Left kidney (tissue), 2 donors: ENCODE results near the gene TAAR9. TPM values are rescaled to one million over a fixed set of nuclear protein-coding genes. Genes with fewer than 3 reads are reported as not detected.
"Not testable (repeated sequence)": the region's sequence is repeated elsewhere in the genome, so short reads cannot be mapped to it uniquely, and the experiment has no call there.

Experiments
- DNase-seq: peaks from one replicate; pipeline ENCODE4 v3.0.0-alpha.2; 2013
- polyA plus RNA-seq: library from polyadenylated mRNA; unstranded; fragments of 120-200 nt; gene quantifications from one replicate; pipeline ENCODE4 v1.2.1, GENCODE V29; 2013; ENCODE audit not compliant: insufficient read length

The TAAR9 gene
- polyA plus RNA-seq, 1 donor: not detected

DNA sequence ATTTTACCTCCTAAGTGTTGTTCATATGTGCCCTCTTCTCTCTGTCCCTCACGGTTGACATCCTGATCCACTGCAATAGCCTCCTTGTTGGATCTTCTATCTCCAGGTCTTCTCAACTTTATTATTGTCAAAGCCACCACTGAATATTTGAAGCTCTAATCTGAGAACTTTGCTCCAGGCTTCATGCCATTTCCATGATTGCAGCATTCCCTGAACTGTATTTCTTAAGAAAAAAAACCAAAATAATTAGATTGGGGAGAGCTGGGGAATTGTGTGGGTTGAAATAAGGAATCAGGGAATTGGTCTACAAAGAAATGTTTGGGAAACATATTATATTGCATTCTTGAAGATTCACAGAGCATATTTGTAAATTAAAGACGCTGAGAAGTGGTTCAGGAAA, 22.7 kb upstream of the TAAR9 start:
- no peak for DNase-seq

DNA sequence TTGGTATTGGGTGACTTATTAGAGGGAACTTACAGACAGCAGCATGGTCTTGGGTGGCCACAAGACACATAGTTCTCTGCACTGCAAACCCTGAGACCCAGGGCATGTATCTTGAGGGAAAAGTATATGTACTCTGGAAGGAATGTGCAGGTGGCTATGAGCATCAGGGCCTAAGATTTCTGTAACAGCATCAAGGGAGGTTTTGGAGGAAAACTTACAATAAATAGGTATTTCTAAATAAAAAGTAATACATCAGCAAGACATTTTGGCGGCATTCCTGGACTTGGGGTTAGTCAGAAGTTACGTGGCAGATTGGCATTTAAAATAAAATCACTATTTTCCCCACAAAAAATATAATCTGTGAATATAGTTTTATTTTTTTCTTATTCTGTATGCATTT, 17.1 kb upstream of the TAAR9 start:
- no peak for DNase-seq

DNA sequence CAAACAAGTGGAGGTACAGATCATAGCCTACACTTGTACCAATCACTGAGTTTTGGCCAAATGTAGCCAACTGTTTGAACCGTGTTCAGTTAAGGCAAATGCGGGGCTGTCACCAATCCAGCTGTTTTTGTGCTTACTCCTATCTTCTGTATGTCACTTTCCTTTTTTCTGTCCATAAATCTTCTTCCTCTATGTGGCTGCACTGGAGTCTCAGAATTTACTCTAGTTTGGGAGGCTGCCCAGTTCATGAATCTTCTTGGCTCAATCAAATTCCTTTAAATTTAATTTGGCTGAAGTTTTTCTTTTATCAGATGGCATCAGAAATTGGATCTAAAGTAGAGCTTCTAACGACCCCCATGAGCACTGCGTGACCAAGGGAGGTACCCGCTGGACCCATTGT, 13.4 kb upstream of the TAAR9 start:
- no peak for DNase-seq

DNA sequence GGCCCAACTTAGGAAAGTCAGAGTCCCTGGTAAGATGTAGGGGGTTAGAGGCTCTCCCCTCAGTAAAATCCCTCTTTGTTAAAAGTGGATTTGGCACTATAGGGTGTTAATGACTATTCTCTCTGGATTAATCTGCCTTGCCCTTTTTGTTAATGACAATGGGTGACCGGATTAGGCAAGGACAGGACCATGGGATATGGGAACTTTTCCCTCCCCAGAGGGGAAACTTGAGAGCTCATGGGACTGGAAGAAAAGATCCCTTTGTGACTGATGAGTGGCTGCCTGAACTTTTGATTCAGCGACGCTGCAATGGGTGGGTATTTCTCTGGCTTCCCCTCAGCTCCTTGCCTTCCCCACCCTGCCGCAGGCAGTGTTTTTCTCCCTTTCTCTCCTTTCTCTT, 12.2 kb upstream of the TAAR9 start:
- DNase-seq: no peak

DNA sequence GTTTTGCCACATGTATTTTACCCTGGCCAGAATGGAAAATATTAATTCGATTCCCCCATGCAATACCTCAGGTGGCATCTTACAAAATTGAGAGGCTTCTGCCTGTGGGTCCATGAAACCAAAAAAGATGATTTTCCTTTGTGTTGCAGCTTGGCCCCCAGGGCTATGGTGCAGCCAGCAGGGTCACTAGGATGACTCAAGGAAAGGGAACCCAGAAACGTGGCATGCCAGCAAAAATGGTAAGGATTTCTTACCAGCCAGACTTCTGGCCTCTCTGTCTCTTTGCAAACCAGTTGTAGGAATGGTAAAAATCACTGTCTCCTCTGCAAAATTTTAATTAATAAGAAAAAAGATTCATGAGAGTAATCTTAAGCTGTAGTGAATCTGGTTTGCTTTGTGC, 11.6 kb upstream of the TAAR9 start:
- DNase-seq: no peak

DNA sequence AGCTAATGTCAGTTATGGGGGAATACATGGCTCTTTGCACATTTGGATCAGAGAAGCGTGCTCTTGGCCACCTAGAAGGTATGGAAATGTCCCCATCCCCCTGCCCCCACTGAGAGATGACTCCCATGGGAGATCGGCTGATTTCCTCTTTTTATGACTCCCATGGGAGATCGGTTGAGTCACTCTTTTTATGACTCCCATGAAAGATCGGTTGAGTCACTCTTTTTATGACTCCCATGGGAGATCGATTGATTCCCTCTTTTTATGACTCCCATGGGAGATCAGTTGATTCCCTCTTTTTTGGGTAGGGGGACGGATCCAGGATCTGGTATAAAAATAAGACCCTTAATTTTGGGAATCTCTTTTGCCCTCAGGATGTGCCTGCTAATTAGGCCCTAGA, 10.3 kb upstream of the TAAR9 start:
- no peak for DNase-seq

DNA sequence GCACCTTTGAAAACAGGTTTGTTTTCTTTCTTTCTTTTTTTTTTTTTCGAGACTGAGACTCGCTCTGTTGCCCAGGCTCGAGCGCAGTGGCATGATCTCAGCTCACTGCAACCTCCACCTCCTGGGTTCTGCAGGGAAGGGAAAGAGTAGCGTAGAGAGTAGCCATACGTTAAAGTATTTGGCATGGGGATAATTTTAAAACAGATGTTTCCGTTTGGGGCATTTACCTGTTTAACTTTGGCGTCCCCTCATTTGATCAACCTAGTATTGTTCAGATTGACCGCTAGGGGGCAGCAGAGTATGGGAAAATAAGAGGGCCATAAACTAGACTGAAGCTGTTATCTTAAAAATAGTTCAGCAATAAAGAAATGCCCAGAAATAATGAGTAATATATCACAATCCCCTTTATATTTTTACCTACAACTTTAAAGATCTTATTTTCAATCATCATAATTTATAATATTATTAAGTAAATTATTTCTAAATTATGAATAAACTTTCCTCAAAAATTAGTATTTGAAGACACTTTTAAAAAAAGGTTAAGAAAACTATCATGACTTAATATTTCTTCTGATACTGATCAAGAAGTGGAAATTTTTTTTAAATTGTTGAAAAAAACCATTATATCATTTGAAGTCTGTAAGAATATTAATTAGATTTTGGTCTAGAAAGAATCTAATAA, 7.6 kb upstream of the TAAR9 start:
- DNase-seq: peak; percentile 74

DNA sequence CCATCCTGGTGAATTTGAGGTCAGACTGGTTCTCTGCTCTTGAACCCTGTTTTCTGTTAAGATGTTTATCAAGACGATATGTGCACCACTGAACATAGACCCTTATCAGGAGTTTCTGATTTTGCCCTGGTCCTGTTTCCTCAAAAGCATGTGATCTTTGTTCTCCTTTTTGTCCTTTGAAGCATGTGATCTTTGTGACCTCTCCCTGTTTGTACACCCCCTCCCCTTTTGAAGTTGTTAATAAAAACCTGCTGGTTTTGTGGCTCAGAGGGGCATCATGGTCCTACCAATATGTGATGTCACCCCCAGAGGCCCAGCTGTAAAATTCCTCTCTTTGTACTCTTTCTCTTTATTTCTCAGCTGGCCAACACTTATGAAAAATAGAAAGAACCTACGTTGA, 3.5 kb upstream of the TAAR9 start:
- DNase-seq: not testable (repeated sequence)

DNA sequence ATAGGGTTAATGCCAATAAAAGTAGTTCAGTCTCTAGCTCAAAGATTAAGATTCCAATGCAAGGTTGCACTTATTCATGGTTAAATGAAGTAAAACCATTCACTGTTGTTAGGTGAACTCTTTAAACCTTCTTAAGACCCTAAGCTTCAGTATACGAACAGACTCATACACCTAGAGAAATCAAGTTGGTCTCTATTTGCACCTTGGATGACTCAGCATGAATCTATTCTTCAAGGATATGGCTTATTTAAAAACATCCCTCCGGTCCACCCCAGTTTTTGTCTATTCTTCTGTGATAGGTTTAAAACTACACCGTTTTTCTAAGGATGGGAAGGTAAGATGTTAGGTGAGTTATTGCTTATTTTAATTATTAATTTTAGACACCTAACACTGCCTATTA, 932 bp upstream of the TAAR9 start:
- no peak for DNase-seq

DNA sequence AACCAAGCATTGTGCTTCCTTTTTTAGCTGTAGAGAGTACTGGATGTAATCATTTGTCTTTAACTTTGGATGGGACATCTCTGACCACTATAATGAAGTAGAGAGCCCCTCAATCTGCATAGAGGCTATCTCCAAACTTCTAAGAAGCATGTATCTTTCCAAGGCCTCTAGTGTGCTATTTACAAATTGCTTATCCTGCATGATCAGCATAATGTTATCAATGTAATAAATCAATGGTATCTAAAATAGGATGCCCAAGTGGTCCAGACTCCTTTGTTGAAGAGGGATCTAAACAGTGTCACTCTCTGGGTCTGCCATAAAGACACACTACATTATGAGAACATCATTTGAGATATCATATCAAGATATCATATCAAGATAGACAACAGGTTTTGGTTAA, 6.7 kb downstream of the TAAR9 start:
- DNase-seq: no peak

DNA sequence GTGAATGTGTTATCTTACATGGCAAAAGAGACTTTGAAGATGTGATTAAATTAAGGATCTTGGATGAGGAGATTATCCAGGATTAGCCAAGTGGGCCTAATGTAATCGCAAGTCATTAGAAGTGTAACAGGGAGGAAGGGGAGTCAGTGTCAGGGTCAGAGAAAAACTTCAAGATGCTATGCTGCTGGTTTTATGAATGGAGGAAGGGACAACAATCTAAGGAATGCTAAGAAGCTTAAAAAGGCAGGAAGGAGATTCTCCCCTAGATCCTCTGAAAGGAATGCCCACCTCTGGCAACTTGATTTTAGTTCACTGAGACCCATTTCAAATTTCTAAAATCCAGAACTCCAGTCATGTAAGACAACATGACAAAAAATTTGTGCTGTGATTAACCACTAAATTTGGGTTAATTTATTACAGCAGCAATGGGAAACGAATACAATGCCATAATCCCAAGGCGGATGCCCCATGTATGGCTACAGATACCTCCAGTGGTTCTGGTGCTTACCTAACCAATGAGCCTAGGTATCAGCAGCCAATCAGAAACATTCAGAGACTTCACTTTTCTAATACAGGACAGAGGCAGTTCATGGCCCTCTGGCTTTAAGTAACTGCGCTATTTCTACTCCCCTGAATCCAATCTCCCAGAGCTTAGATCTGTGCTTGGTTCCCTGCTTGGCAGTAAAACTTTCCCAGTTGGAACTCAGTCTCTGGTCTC, 10.8 kb downstream of the TAAR9 start:
- no peak for DNase-seq

DNA sequence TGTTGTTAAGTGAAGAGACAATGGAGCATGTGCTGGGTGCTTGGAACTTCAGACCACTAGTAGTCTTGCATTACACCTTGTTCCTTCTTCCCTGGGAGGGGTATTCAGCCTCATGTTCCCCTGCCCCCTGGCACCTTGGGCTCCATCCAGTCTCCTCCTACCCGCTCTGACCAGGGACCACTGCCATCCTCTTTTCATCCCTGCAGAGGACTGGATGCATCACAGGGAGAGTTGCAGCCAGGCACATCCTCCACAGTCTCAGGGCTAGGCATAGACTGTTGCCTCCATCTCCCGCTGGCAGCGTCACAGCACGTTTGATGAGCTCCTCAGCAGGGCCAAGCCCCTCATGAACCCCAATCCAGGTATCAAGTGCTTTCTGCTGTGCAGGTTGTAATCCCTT, 13.1 kb downstream of the TAAR9 start:
- no peak for DNase-seq

DNA sequence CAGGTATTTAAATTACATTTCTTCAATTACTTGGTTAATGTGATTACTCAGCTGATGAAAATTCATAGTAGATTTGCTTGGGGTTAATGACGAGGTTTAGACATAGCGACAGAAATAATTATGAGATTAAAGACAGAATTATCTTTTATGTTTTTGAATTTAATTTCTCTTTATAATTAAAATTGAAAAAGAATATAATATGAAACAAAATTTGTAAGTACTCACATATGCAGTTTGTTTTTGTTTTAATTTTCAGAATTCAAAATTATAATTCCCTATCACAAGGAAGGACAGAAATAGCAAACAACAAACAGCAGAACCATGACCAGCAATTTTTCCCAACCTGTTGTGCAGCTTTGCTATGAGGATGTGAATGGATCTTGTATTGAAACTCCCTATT, 14.3 kb downstream of the TAAR9 start, which contains the start of gene TAAR8:
TSS of gene TAAR8 (plus strand) at position 301 of the 400 bp plus-strand sequence. CDS start at position 322, 21 bp downstream.
- no peak for DNase-seq

DNA sequence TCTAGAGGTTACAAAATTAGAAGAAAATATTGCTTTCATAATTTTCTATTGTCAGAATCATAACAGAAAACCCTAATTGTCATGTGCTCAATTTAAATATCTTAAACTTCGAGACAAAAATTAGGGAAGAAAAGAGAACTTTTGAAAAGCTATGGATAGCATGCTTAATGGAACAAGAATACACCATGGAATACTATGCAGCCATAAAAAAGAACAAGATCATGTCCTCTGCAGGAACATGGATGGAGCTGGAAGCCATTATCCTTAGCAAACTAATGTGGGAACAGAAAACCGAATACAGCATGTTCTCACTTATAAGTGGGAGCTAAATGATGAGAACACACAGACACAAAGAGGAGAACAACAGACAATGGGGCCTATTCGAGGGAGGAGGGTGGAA, 22.0 kb downstream of the TAAR9 start:
- not testable (repeated sequence) for DNase-seq

DNA sequence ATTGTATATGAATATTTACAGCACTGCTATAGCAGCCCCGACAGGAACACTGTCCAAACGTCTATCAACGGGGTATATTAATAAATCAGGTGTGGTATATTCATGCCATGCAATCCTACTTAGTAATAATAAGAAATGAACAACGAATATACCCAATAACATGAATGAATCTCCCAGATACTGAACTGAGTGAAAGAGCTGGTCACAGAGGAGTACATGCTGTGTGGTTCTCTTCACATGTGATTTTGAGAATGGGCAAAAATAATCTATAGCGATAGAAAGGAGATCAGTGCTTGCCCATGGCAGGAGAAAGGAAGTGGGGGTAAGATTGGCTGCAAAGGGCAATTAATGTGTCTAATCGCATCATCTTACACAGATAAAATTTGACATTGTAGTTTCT, 28.3 kb downstream of the TAAR9 start:
- no peak for DNase-seq

DNA sequence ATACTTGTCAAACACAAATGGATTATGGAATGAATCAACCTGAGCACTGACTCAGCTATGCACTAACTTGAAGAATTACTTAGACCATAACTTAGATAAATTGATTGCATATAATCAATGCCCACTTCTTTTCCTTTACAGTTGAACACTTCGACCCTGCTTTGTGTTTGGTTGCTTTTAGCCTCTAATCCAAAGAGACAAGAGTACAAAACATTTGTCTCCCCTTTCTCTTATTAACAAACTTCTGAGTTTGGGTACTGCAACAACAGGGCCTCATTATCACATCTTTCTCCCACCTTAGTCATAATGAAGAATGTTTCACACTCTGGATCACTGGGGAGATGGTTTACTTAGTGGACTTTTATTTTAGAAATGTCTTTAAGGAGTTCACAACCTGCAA, 29.5 kb downstream of the TAAR9 start:
- DNase-seq: no peak

DNA sequence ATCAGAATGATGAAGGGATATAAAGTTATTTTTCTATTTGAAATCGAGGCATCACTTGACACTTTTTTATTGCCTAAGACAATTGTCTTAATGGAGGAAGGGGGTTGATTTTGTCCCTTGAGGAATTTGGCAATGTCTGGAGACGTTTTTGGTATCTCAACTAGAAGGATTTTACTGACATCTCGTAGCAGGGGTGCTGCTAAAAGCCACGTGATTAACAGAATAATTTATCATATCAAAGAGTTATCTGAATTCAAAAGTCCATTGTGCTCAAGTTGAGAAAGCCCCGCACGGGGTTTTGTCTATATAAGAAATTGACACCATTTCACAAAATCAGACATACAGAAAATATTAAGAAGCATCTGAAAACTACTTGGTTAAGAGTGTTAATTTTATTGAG, 30.5 kb downstream of the TAAR9 start:
- no peak for DNase-seq

DNA sequence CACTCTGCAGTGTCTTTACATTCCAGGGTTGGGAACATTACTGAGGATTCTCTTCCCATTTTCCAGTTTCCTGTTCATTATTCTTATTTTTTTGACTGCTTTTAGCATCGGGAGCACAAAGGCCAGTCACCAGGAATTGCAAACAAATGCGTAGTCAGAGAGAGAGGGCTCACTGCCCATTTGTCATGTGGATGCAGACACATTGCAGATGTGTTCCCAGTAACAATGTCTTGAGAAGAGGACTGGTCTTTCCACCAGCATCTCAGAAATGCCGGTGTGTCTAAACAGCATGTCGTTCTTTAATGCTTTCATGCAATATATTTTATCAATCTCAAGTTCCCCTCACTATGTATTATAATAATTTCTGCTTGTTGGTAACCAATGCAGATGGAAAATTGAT, 31.1 kb downstream of the TAAR9 start:
- DNase-seq: no peak

DNA sequence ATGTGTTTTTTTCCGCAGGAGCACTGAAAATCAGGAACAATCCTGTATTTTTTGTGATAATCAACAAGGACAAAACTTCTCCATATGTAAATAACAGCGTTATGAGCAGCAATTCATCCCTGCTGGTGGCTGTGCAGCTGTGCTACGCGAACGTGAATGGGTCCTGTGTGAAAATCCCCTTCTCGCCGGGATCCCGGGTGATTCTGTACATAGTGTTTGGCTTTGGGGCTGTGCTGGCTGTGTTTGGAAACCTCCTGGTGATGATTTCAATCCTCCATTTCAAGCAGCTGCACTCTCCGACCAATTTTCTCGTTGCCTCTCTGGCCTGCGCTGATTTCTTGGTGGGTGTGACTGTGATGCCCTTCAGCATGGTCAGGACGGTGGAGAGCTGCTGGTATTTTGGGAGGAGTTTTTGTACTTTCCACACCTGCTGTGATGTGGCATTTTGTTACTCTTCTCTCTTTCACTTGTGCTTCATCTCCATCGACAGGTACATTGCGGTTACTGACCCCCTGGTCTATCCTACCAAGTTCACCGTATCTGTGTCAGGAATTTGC, 32.2 kb downstream of the TAAR9 start, which contains the start of gene TAAR6:
TSS of gene TAAR6 (plus strand) at position 102 of the 557 bp plus-strand sequence. CDS start at position 102, 0 bp downstream.
- DNase-seq: no peak

DNA sequence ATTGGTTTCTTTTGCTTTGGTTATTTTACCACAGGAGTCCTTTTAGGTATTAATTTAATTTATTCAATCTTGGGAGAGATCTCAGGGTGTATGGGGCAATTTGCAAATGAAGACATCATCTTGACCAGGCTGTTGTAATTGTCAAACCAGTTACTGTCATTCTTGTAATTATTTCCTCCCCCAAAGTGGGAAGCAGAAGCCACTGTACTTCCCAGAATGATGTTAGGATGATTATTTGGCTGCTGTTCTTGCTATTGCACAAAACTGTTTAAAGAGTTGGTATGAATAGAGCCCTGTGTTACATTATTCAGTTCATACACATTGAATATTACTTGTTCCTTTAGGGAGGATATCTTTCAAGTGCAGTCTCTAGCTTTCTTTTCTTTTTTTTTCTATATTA, 33.7 kb downstream of the TAAR9 start:
- DNase-seq: no peak

DNA sequence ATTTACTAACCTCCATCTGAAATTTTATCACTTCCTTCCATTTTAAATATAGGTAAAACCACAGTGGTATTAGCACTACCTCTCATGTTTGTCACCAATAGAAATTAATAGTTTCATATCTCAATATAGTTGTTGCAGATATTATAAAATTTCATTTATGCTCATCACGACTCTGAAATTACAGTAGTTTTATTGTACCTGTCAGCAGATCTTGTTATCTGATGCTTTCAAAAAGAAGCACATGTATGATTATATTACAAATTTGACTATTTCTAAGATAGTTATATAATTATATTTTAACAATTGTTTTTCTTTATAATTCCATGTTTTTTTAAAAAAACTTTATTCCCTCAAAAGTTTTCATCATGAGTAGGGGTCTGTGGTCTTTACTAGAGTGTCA, 46.6 kb downstream of the TAAR9 start:
- DNase-seq: no peak

DNA sequence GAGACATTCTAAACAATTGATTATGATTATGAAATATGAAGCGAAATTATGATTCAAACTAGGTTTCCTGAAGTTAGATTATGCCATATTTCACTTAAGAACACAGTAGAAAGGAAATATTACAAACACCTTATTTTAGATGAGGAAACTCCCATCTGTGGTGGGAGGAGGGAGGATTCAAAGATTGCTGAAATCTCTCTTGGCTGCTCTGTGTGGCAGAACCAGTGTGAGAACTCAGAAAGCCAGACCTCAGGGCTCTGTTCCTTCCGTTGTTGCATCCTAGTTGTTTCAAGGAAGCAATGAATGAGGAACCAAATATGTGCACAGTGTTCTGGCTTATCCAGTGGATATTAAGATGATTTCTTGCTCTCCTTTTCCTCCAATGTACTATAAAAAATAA, 49.3 kb downstream of the TAAR9 start:
- DNase-seq: no peak
